Measurements from ENCODE around the gene DCLK3.

Gene DCLK3

DNA sequence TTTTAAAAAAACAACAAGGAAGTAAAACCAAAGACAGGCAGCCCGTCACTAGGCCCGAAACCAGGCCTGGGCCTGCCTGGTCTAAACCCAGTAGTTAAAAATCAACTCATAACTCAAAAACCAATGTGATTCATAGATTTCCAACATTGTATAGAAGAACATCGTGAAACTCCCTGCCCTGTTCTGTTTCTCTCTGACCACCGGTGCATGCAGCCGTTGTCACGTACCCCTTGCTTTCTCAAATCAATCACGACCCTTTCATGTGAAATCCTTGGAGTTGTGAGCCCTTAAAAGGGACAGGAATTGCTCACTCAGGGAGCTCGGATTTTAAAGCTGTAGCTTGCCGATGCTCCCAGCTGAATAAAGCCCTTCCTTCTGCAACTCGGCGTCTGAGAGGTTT is 89.5 kb downstream of the DCLK3 start:
- DNase-seq (ENCODE audit: low read depth), result no peak

GRCh38 chr3:36669764-36670163 is 94.6 kb downstream of the DCLK3 start:
- no peak for DNase-seq (ENCODE audit: low read depth)

- no peak for DNase-seq (ENCODE audit: low read depth)
Observed at GRCh38 chr3:36666166-36666565, 98.2 kb downstream of the DCLK3 start.

GRCh38 chr3:36663666-36664291 is 100.6 kb downstream of the DCLK3 start:
- no peak for DNase-seq (ENCODE audit: low read depth)

- DNase-seq (ENCODE audit: low read depth), result no peak
Observed at GRCh38 chr3:36662626-36663025, 101.7 kb downstream of the DCLK3 start.

Measured in non-pigmented ciliary epithelial cell (primary cell).